ENCODE data around the gene MAPK1IP1L.

- TF ChIP-seq ZNF274 (IDR thresholded peaks at IDR 0.05; ENCODE audit: low read depth, low read length) = no peak
- TF ChIP-seq YY1 (IDR thresholded peaks at IDR 0.05; ENCODE audit: insufficient read depth, insufficient read length) = no peak
- TF ChIP-seq SUZ12 (IDR thresholded peaks at IDR 0.05; ENCODE audit: extremely low read depth, insufficient read depth, insufficient read length) = no peak
Observed at GRCh38 chr14:55005071-55005470, 46.4 kb upstream of the MAPK1IP1L start.

Data from NT2/D1 (cell line).